PC-3 (cell line): ENCODE data around the gene ZFP62.

ENCODE experiments used
- EZH2phosphoT487 ChIP-seq: fragments of 300-600 bp; sonication (generic); IDR thresholded peaks from 2 replicates; pipeline ENCODE4 v1.6.1; 2018; ENCODE audit warnings: mild to moderate bottlenecking, antibody characterized with exemption, low read length, borderline replicate concordance
- TF ChIP-seq, protein P1 (sequence below): fragments of 300-600 bp; sonication (generic); conservative IDR thresholded peaks from 2 replicates; pipeline ENCODE4 v1.5.1; 2017; ENCODE audit warnings: antibody characterized with exemption, low read depth, mild to moderate bottlenecking, low read length

DNA sequence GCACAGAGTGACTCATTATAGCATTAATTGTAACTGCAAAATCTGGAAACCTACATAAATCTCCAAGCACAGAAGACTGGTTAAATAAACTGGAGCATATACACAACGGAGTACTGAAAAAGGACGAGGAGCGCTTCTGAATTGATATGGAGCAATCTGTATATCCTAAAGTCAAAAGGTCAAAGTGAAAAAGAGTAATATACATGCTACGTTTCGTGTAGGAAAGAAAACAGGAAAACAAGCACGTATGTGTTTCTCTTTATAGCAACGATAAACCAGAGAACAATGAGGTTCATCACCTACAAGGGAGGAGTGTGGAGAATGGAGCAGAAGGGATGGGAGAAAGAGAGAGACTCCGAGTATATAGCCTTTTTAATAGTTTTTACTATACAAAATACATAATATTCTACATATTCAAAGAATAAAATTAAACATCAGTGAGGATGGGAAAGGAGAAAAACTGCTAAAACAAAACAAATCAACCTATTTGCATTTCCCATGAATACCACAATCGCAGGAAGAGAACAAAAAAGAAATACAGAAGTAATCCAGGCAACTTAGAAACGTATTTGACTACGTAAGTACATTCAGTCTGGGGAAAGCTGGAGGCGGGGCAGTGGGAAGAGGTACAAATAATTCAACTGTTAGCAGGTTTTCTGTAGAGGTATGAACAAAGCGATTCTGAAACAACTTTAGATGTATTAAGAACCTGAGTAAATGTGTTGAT is 7.8 kb downstream of the ZFP62 start:
- no peak for TF ChIP-seq EZH2phosphoT487
- TF ChIP-seq, protein P1, sequence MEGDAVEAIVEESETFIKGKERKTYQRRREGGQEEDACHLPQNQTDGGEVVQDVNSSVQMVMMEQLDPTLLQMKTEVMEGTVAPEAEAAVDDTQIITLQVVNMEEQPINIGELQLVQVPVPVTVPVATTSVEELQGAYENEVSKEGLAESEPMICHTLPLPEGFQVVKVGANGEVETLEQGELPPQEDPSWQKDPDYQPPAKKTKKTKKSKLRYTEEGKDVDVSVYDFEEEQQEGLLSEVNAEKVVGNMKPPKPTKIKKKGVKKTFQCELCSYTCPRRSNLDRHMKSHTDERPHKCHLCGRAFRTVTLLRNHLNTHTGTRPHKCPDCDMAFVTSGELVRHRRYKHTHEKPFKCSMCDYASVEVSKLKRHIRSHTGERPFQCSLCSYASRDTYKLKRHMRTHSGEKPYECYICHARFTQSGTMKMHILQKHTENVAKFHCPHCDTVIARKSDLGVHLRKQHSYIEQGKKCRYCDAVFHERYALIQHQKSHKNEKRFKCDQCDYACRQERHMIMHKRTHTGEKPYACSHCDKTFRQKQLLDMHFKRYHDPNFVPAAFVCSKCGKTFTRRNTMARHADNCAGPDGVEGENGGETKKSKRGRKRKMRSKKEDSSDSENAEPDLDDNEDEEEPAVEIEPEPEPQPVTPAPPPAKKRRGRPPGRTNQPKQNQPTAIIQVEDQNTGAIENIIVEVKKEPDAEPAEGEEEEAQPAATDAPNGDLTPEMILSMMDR, result no peak
